HepG2 (cell line): ENCODE measurements around the gene ZNF773. TPM values are rescaled to one million over a fixed set of nuclear protein-coding genes. Genes with fewer than 3 reads are reported as not detected.
"Not testable (repeated sequence)": the region's sequence is repeated elsewhere in the genome, so short reads cannot be mapped to it uniquely, and the experiment has no call there.

ENCODE experiments used
- ATAC-seq: fragments of 200-7000 bp; cut with Tn5 transposase; 3 replicates; pipeline ENCODE4 v1.9.1; 2020; ENCODE audit warnings: mild to moderate bottlenecking, moderate library complexity
- BruUV-seq: library from RNA; stranded (reverse); fragments of 400-500 nt; replicated peaks from 2 replicates; lab custom pipeline; 2021; lab: Mats Ljungman, UMichigan
- CTCF ChIA-PET: fragments of 300-600 bp; formaldehyde crosslinking; extraction: SDS; loops from one replicate; lab custom pipeline; 2021; ENCODE audit warnings: low total read pairs, inconsistent platforms, low intra/inter-chr PET ratio; lab: Yijun Ruan, JAX
- POLR2A ChIA-PET: fragments of 350-600 bp; sonication (Branson Sonifier 250); formaldehyde crosslinking; loops from one replicate; lab custom pipeline; 2020; ENCODE audit warnings: antibody characterized with exemption, inconsistent platforms; lab: Yijun Ruan, JAX
- DNase-seq: peaks from one replicate; pipeline ENCODE4 v3.0.0-alpha.2; 2015; ENCODE audit warnings: low spot score
- FAIRE-seq: peaks from 3 replicates; lab custom pipeline; 2011; peaks lifted over from hg19 to GRCh38; lab: Jason Lieb, UNC
- H2AFZ ChIP-seq: one replicate; pipeline ENCODE4 v1.6.1; 2011; ENCODE audit warnings: low read length, inconsistent platforms
- H3K27ac ChIP-seq: fragments of 300-600 bp; 3 replicates; pipeline ENCODE4 v1.8.0; 2011; ENCODE audit warnings: mixed run types, mild to moderate bottlenecking, mixed read lengths, low read length, inconsistent platforms; ENCODE audit not compliant: insufficient read depth; ENCODE audit errors: extremely low read length
- H3K27me3 ChIP-seq, 2 experiments: fragments of 200-600 bp in 1 of 2; 2 replicates in 1 of 2; 3 replicates in 1 of 2; pipeline versions ENCODE4 v1.6.0 to v1.8.0; 2011; ENCODE audit warnings: low read length in 2 of 2, mild to moderate bottlenecking in 2 of 2, moderate library complexity in 2 of 2, inconsistent platforms in 1 of 2; ENCODE audit not compliant: insufficient read depth in 2 of 2, control insufficient read depth in 1 of 2
- H3K36me3 ChIP-seq, 2 experiments: fragments of 200-600 bp in 1 of 2; replicated peaks in 1 of 2; 2 replicates in 1 of 2; 3 replicates in 1 of 2; pipeline versions ENCODE4 v1.5.1 to v1.8.0; 2011; ENCODE audit warnings: low read length in 2 of 2, inconsistent platforms in 1 of 2; ENCODE audit not compliant: insufficient read depth in 2 of 2, control insufficient read depth in 1 of 2
- H3K4me1 ChIP-seq: 2 replicates; pipeline ENCODE4 v1.5.1; 2012; ENCODE audit warnings: low read length, inconsistent platforms; ENCODE audit not compliant: insufficient read depth
- H3K4me2 ChIP-seq: 2 replicates; pipeline ENCODE4 v1.6.0; 2011; ENCODE audit warnings: low read depth, low read length, inconsistent platforms
- H3K4me3 ChIP-seq, 3 experiments: fragments of 200-600 bp in 1 of 3; sonication (generic), shearing (Covaris generic) in 1 of 3; replicated peaks in 1 of 3; 2 replicates each; pipeline ENCODE4 v1.5.1; 2011 to 2016; ENCODE audit warnings: low read length in 3 of 3, inconsistent platforms in 2 of 3, low read depth in 2 of 3, mild to moderate bottlenecking in 2 of 3, control low read depth in 1 of 3, mixed read lengths in 1 of 3; ENCODE audit not compliant: insufficient read depth in 1 of 3
- H3K79me2 ChIP-seq: one replicate; pipeline ENCODE4 v1.6.1; 2011; ENCODE audit warnings: low read length, inconsistent platforms; ENCODE audit not compliant: insufficient read depth
- H3K9ac ChIP-seq: 2 replicates; pipeline ENCODE4 v1.6.0; 2011; ENCODE audit warnings: mild to moderate bottlenecking, low read depth, low read length, inconsistent platforms; ENCODE audit not compliant: insufficient read depth
- H3K9me3 ChIP-seq: 2 replicates; pipeline ENCODE4 v1.5.1; 2012; ENCODE audit warnings: mild to moderate bottlenecking, low read length
- H4K20me1 ChIP-seq: 2 replicates; pipeline ENCODE4 v1.6.0; 2011; ENCODE audit warnings: inconsistent platforms, mild to moderate bottlenecking, low read length, moderate library complexity; ENCODE audit not compliant: insufficient read depth
- ZNF761 ChIP-seq: sonication (generic); formaldehyde crosslinking; conservative IDR thresholded peaks from 2 replicates; pipeline ENCODE4 v1.4.0; 2020; ENCODE audit warnings: mild to moderate bottlenecking, missing genetic modification reagents
- WGBS: methylation state at CpG from one replicate; pipeline ENCODE4 v1.1.6; 2017; ENCODE audit warnings: low lambda C conversion rate; 5-methylcytosine and 5-hydroxymethylcytosine counted together
- in situ Hi-C: cut with HindIII; loops from 2 replicates; pipeline ENCODE4 v1.10.0; 2017; ENCODE audit warnings: low pct_unique_long_range_greater_than_20kb; ENCODE audit not compliant: extremely low pct_ligation_motif_present
- intact Hi-C: fragments of 100-400 bp; cut with micrococcal nuclease; formaldehyde crosslinking; loops from one replicate; pipeline ENCODE4 v1.10.0; 2022; ENCODE audit not compliant: unreplicated experiment
- polyA plus RNA-seq, 8 experiments: library from polyadenylated mRNA; depleted of rRNA in 3 of 8; stranded (reverse) in 7 of 8; unstranded in 1 of 8; fragments of >200 nt; fragmentation: Illumina TruSeq in 4 of 8; extraction: Trizol in 4 of 8; gene quantifications; 2 replicates each; pipeline versions ENCODE4 v1.2.1 to v1.2.3, GENCODE V29; 2011 to 2016; ENCODE audit warnings: low read depth in 4 of 8, missing spikeins in 1 of 8, mixed read lengths in 1 of 8; ENCODE audit not compliant: insufficient read depth in 1 of 8
- total RNA-seq, 5 experiments: library from RNA; depleted of rRNA; stranded (reverse); fragments of >200 nt; fragmentation: Illumina TruSeq; extraction: Trizol; gene quantifications; 2 replicates each; pipeline ENCODE4 v1.2.3, GENCODE V29; 2016; ENCODE audit warnings: low read depth in 1 of 5
- TF ChIP-seq, protein P1 (sequence below): sonication (generic); formaldehyde crosslinking; IDR thresholded peaks from 2 replicates; pipeline ENCODE4 v1.8.0; 2022; ENCODE audit warnings: missing genetic modification reagents, mild to moderate bottlenecking, inconsistent platforms, borderline replicate concordance

The ZNF773 gene
- total and polyA plus RNA-seq, 2 of the 13 experiments (the other 11 are each of a cell fraction or from before 2014, with no cell fraction given): 5.7 to 6.7 TPM

DNA sequence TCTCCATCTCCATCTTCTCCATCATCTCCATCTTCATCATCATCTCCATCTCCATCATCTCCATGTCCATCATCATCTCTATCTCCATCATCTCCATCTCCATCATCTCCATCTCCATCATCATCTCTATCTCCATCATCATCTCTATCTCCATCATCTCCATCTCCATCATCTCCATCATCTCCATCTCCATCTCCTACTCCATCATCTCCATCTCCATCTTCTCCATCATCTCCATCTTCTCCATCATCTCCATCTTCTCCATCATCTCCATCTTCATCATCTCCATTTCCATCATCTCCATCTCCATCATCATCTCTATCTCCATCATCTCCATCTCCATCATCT, 432 bp upstream of the ZNF773 start:
- intact Hi-C loops: not testable (repeated sequence)

DNA sequence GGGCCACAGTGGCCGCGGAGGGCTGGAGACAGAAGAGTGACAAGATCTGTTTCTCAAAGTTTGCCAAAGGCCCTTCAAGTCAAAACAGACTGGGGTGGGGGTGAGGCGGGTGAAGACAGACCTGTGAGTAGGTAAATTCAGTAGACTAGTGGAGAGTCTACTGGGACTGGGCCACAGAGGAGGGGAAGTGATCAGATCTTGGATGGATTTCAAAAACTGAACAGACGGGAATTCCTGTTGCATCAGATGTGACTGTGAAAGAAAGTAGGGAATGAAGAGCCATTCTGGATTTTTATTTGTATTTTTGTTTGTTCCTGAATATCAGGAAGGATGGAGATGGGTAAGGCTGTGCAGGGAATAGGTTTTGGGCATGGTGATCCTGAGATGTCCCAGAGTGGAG, 662 bp downstream of the ZNF773 start:
- Histone ChIP-seq H3K4me1 (peaks cover 11% of the 10 kb centered on the region; the same call in 1 of the 2 replicates), H3K9ac (peak overlapping the region; percentile 65)
- ATAC-seq: peak; percentile 45
- in situ Hi-C loops: not testable (repeated sequence)
- 0 out of 2 replicates have a peak, but pooled peaks have one; percentile 34 for TF ChIP-seq ZNF761 (CRISPR knock-in tag)
- TF ChIP-seq, all 625 proteins: peak for 1; not testable (repeated sequence) for 624
- CTCF ChIA-PET, H4K20me1 ChIP-seq, BruUV-seq, FAIRE-seq, intact Hi-C loops, H3K27ac ChIP-seq, DNase-seq, H3K9me3 ChIP-seq, H3K27me3 ChIP-seq, H3K36me3 ChIP-seq, H2AFZ ChIP-seq: not testable (repeated sequence)
- POLR2A ChIA-PET: interaction anchor here (0.8 to 1.0 kb wide), 2 partner anchors 13 to 20 kb away, joined by 3 to 9 read pairs; partner anchors contain the start of gene ZNF419
- H3K4me3 ChIP-seq: peak overlapping the region; percentile 42 to 63 (median 50)
- peaks cover 14% of the 10 kb centered on the region for H3K79me2 ChIP-seq
- H3K4me2 ChIP-seq: peak overlapping the region; percentile 76
- 5% methylated on average over 2 of the region's 4 CpGs for WGBS

More for the DNA sequence above, 432 bp upstream of the ZNF773 start:
- DNase-seq, H3K36me3 ChIP-seq, CTCF ChIA-PET, H3K27ac ChIP-seq, in situ Hi-C loops, H3K9ac ChIP-seq, H3K4me2 ChIP-seq, ATAC-seq, BruUV-seq, H3K9me3 ChIP-seq, H2AFZ ChIP-seq, H3K4me3 ChIP-seq, H4K20me1 ChIP-seq, H3K27me3 ChIP-seq, FAIRE-seq: not testable (repeated sequence)
- H3K79me2 ChIP-seq: peaks cover 14% of the 10 kb centered on the region
- TF ChIP-seq, protein P1, sequence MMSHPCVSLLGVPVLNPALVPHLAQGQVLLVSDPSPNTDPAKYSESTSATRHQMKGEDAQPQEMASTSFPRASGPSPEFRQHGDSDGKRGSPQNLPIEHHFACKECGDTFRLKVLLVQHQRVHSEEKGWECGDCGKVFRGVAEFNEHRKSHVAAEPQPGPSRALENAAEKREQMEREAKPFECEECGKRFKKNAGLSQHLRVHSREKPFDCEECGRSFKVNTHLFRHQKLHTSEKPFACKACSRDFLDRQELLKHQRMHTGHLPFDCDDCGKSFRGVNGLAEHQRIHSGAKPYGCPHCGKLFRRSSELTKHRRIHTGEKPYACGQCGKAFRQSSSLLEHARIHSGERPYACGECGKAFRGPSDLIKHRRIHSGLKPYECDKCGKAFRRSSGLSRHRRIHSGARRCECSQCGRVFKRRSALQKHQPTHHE: 0 out of 2 replicates have a peak, but pooled peaks have one; percentile 0
- POLR2A ChIA-PET: interaction anchor here (0.6 to 1.0 kb wide), 4 partner anchors 12 to 195 kb away, joined by 3 to 9 read pairs (median 3); partner anchors contain the start of genes ZNF416 and ZNF419
- peaks cover 11% of the 10 kb centered on the region; the same call in 1 of the 2 replicates for H3K4me1 ChIP-seq
